ENCODE results near the gene ZMYM4.

Gene ZMYM4

DNA sequence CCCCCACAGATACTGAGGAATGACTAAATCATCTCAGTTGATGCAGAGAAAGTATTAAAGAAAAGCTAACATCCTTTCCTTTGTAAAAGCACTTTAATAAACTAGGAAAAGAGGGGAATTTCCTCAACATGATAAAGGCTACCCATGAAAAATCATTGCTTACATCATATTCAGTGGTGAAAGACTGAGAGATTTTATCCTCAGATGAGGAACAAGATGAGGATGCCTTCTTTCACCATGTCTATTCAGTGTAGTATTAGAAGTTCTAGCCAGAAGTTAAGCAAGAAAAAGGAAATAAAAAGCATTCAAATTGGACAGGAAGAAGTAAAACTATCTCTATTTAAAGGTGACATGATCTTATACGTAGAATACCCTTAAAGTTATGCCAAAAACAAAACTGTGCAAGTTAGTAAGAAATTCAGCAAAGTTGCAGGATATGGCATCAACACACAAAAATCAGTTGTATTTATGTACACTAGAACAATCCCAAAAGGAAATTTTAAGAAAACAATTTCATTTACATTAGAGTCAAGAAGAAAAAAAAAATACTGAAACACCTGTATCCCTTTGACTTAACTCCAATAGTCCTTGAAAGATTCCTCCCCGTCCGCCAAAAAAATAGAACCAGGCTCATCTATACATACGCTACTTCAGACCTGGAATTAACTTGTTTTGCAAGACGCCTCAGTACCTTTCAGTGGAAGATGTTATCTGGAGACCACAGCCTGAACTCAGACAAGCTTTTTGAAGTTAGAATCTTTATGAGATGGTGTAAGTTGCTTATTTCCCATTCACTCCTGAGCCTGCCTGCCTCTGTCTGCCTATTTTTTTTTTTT, 17.5 kb downstream of the ZMYM4 start:
- Mint-ChIP-seq H3K27me3 (no peaks in the 10 kb centered on the region), H3K36me3 (peaks cover 32 to 42% of the 10 kb centered on the region in 2 donors), H3K4me1 (peaks cover 10 to 19% of the 10 kb centered on the region in 2 donors), H3K27ac (no peak overlapping the region), H3K9me3 (peaks cover 6 to 14% of the 10 kb centered on the region in 2 donors), H3K4me3 (no peak overlapping the region)
- DNase-seq = no peak
- ATAC-seq (replicated peaks) = no peak

- Mint-ChIP-seq H3K36me3 (peaks cover 26 to 34% of the 10 kb centered on the region in 2 donors), H3K4me3 (no peak overlapping the region), H3K27ac (no peak overlapping the region), H3K27me3 (no peaks in the 10 kb centered on the region), H3K9me3 (peaks cover 3 to 9% of the 10 kb centered on the region in 2 donors), H3K4me1 (peaks cover 10 to 19% of the 10 kb centered on the region in 2 donors)
- no peak for DNase-seq
- no peak for ATAC-seq (replicated peaks)
Observed at GRCh38 chr1:35287807-35288640, 19.5 kb downstream of the ZMYM4 start.

- DNase-seq (no peak), ATAC-seq (replicated peaks) (no peak)
- H3K27me3 Mint-ChIP-seq = no peaks in the 10 kb centered on the region
- peaks cover 29 to 34% of the 10 kb centered on the region in 2 donors for H3K36me3 Mint-ChIP-seq
- no peak overlapping the region for H3K4me3 Mint-ChIP-seq
- peaks cover 3 to 9% of the 10 kb centered on the region in 2 donors for H3K9me3 Mint-ChIP-seq
- peaks cover 10 to 19% of the 10 kb centered on the region in 2 donors for H3K4me1 Mint-ChIP-seq
- H3K27ac Mint-ChIP-seq = no peak overlapping the region
Observed at GRCh38 chr1:35288761-35289160, 20.3 kb downstream of the ZMYM4 start.

- H3K27ac Mint-ChIP-seq = no peak overlapping the region
- no peaks in the 10 kb centered on the region for H3K9me3 Mint-ChIP-seq
- H3K4me1 Mint-ChIP-seq = peaks cover 10 to 19% of the 10 kb centered on the region in 2 donors
- peaks cover 16 to 25% of the 10 kb centered on the region in 2 donors for H3K36me3 Mint-ChIP-seq
- no peaks in the 10 kb centered on the region for H3K27me3 Mint-ChIP-seq
- no peak for DNase-seq
- H3K4me3 Mint-ChIP-seq = no peak overlapping the region
- ATAC-seq (replicated peaks) = no peak
Observed at GRCh38 chr1:35290452-35290851, 21.9 kb downstream of the ZMYM4 start.

DNA sequence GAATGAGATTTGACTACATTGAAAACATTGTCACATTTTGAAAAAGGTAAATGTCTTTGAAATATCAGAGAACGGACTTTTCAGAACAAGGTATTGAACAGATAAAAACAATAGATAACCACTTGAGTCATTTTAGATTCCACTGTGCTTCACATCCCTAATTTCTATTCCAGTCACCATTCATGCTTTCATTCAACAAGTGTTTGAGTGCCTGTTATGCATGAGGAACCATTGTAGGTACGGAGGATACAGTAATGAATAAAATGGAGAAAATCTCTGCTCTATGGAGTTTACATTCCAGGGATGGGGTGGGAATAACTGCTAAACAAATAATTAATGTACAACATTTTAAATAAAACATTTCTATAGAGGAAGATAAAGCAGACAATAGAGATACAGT, 26.3 kb downstream of the ZMYM4 start:
- no peak for DNase-seq
- Mint-ChIP-seq H3K4me1 (peaks cover 7 to 10% of the 10 kb centered on the region in 2 donors), H3K4me3 (no peak overlapping the region), H3K27me3 (no peaks in the 10 kb centered on the region), H3K27ac (no peak overlapping the region), H3K9me3 (no peaks in the 10 kb centered on the region), H3K36me3 (peaks cover 12 to 19% of the 10 kb centered on the region in 2 donors)
- no peak for ATAC-seq (replicated peaks)

- ATAC-seq (replicated peaks) = no peak
- Mint-ChIP-seq H3K27me3 (no peaks in the 10 kb centered on the region), H3K9me3 (no peaks in the 10 kb centered on the region), H3K36me3 (peaks cover 7 to 14% of the 10 kb centered on the region in 2 donors), H3K27ac (no peak overlapping the region), H3K4me3 (no peak overlapping the region), H3K4me1 (peaks cover 10% of the 10 kb centered on the region in 2 donors)
- no peak for DNase-seq
Observed at GRCh38 chr1:35297886-35298285, 29.4 kb downstream of the ZMYM4 start.

DNA sequence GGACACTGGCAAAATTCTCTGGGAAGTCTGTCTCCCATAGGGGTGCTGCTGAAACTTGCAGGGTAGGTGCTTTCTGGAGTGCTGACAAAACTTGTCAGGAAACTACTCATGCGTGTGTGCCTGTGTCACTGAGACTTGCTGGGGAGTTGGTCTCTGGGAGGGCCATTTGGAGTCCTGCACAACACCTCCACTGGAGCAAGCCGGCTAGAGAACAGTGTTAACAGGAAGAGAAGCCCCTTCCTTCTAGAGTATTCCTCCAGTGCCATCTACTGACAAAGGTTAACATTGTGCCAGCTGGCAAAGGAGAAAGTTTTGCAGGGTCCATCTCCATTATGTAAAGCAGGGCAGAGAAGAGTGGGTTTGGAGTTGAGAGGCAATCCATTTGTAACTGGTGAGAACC, 30.0 kb downstream of the ZMYM4 start:
- peaks cover 10% of the 10 kb centered on the region in 2 donors for H3K4me1 Mint-ChIP-seq
- no peaks in the 10 kb centered on the region for H3K27me3 Mint-ChIP-seq
- ATAC-seq (replicated peaks) = peak; percentile 84 to 92
- H3K9me3 Mint-ChIP-seq = no peaks in the 10 kb centered on the region
- peak; percentile 9 for DNase-seq
- H3K4me3 Mint-ChIP-seq = no peak overlapping the region
- peak overlapping the region; percentile 43 for H3K27ac Mint-ChIP-seq
- peaks cover 9 to 14% of the 10 kb centered on the region in 2 donors for H3K36me3 Mint-ChIP-seq

GRCh38 chr1:35300376-35300775, 31.9 kb downstream of the ZMYM4 start:
- H3K4me3 Mint-ChIP-seq = no peak overlapping the region
- H3K36me3 Mint-ChIP-seq = peaks cover 8 to 13% of the 10 kb centered on the region in 2 donors
- H3K27me3 Mint-ChIP-seq = no peaks in the 10 kb centered on the region
- no peak overlapping the region for H3K27ac Mint-ChIP-seq
- no peaks in the 10 kb centered on the region for H3K9me3 Mint-ChIP-seq
- H3K4me1 Mint-ChIP-seq = peaks cover 10 to 13% of the 10 kb centered on the region in 2 donors
- ATAC-seq (replicated peaks) (no peak), DNase-seq (no peak)

DNA sequence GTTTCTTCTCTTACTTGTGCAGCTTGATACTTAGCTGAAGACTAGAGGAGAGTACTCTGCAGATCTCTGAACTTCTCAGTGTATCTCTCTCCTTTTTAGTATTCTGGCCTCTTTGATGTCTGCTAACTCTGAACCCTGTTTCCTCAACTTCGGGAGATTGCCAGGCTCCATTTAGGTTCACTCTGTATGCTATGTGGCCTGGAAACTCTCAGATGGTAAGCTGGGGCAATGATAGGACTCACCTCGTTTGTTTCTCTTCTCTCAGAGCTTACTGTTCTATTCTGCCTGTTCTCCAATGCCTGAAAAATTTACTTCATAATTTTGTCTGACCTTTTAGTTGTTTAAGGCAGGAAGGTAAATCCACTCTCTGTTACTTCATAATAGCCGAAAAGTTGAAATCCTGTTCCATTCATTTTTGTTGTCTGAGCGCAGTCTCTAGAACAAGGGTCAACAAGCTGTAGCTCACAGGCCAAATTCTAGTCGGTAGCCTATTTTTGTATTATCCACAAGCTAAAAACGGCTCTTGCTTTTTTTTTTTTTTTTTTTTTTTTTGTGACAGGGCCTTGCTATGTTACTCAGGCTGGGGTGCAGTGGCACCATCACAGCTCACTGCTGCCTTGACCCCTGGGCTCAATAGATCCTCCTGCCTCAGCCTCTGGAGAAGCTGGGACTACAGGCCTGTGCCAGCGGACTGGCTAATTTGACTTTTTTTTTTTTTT, 33.3 kb downstream of the ZMYM4 start:
- ATAC-seq (replicated peaks) (no peak), DNase-seq (no peak)
- Mint-ChIP-seq H3K9me3 (no peaks in the 10 kb centered on the region), H3K27me3 (no peaks in the 10 kb centered on the region), H3K4me3 (no peak overlapping the region), H3K27ac (no peak overlapping the region), H3K4me1 (peaks cover 11 to 19% of the 10 kb centered on the region in 2 donors), H3K36me3 (peaks cover 14 to 20% of the 10 kb centered on the region in 2 donors)

DNA sequence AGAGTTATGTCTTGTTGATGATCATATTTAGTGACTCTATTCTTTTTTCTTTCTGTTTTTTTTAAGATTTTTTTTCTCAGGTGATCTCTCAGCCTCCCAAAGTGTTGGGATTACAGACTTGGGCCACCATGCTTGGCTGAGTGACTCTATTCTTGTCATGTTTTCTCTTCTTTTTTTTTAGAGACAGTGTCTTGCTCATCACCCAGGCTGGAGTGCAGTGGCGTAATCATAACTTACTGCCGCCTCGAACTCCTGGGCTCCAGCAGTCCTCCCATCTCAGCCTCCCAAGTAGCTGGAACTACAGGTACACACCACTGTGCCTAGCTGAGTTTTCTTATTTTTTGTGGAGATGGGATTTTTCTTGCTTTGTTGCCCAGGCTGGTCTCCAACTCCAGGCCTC, 36.9 kb downstream of the ZMYM4 start:
- H3K9me3 Mint-ChIP-seq = no peaks in the 10 kb centered on the region
- DNase-seq = no peak
- no peaks in the 10 kb centered on the region for H3K27me3 Mint-ChIP-seq
- peaks cover 4 to 14% of the 10 kb centered on the region in 2 donors for H3K4me1 Mint-ChIP-seq
- ATAC-seq (replicated peaks) = no peak
- H3K4me3 Mint-ChIP-seq = no peak overlapping the region
- H3K27ac Mint-ChIP-seq = no peak overlapping the region
- peaks cover 13 to 20% of the 10 kb centered on the region in 2 donors for H3K36me3 Mint-ChIP-seq

- Mint-ChIP-seq H3K27me3 (no peaks in the 10 kb centered on the region), H3K9me3 (peaks cover 0 to 2% of the 10 kb centered on the region in 2 donors), H3K36me3 (peaks cover 14 to 27% of the 10 kb centered on the region in 2 donors), H3K27ac (no peak overlapping the region), H3K4me3 (no peak overlapping the region), H3K4me1 (peaks cover 8 to 12% of the 10 kb centered on the region in 2 donors)
- ATAC-seq (replicated peaks) (no peak), DNase-seq (no peak)
Observed at GRCh38 chr1:35315649-35316048, 47.1 kb downstream of the ZMYM4 start.

DNA sequence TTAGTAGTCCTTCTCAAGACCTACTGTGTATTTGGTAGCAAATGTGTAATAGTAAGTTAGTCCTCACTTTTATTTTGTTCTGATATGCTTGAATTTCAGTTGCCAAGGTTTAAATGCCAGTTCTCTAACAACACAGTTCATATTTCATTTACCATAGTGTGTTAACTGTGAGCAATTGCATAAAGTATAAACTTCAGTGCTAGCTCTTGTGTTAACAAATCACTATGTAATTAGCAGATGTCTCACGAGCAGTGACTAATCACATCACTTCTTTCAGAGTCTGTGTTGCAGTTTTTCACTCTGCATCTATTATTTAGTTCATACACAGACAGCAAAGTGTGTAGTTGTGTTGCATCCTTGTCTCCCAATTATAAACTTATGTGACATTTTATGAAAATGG, 47.8 kb downstream of the ZMYM4 start:
- no peak overlapping the region for H3K4me3 Mint-ChIP-seq
- no peak for ATAC-seq (replicated peaks)
- H3K27me3 Mint-ChIP-seq = no peaks in the 10 kb centered on the region
- no peak for DNase-seq
- peaks cover 11 to 12% of the 10 kb centered on the region in 2 donors for H3K4me1 Mint-ChIP-seq
- peaks cover 0 to 2% of the 10 kb centered on the region in 2 donors for H3K9me3 Mint-ChIP-seq
- H3K36me3 Mint-ChIP-seq = peaks cover 14 to 26% of the 10 kb centered on the region in 2 donors
- no peak overlapping the region for H3K27ac Mint-ChIP-seq

- no peak overlapping the region for H3K27ac Mint-ChIP-seq
Observed at GRCh38 chr1:35319988-35320713, 51.6 kb downstream of the ZMYM4 start.

More at GRCh38 chr1:35319988-35320713, 51.6 kb downstream of the ZMYM4 start:
- H3K4me3 Mint-ChIP-seq = no peak overlapping the region
- H3K4me1 Mint-ChIP-seq = peaks cover 17 to 31% of the 10 kb centered on the region in 2 donors
- DNase-seq (no peak), ATAC-seq (replicated peaks) (no peak)
- peaks cover 0 to 2% of the 10 kb centered on the region in 2 donors for H3K9me3 Mint-ChIP-seq
- peaks cover 17 to 38% of the 10 kb centered on the region in 2 donors for H3K36me3 Mint-ChIP-seq
- H3K27me3 Mint-ChIP-seq = no peaks in the 10 kb centered on the region

Data from stimulated activated naive B cell treated with anti-CD40 and anti-IgM and Interleukin-4, amounts not matched to agents 10 μg/mL and 1 μg/mL and 100 μg/mL, for 72 hours (primary cell).